Activated CD4-positive, alpha-beta T cell treated with anti-CD3 and anti-CD28 coated beads, Interleukin-2, amount 10 ng/mL, durations not matched to agents 24 days and 14 days (primary cell): Measurements from ENCODE around the gene UCKL1. TPM values are rescaled to one million over a fixed set of nuclear protein-coding genes. Genes with fewer than 3 reads are reported as not detected.
A peak's percentile ranks its signal among the peaks of the same experiment; 100 is the strongest.
"Not testable (repeated sequence)": the region's sequence is repeated elsewhere in the genome, so short reads cannot be mapped to it uniquely, and the experiment has no call there.

Experiments used
- DNase-seq: peaks from one replicate; pipeline ENCODE4 v3.0.0; 2022
- H3K27ac Mint-ChIP-seq: one replicate; pipeline ENCODE4 v1.8.0; 2022; ENCODE audit warnings: mild to moderate bottlenecking, mixed read lengths
- H3K27me3 Mint-ChIP-seq: one replicate; pipeline ENCODE4 v1.8.0; 2022; ENCODE audit warnings: mixed read lengths
- H3K36me3 Mint-ChIP-seq: one replicate; pipeline ENCODE4 v1.8.0; 2022; ENCODE audit warnings: low read depth, mild to moderate bottlenecking, mixed read lengths
- H3K4me1 Mint-ChIP-seq: one replicate; pipeline ENCODE4 v1.8.0; 2021; ENCODE audit warnings: mixed read lengths
- H3K4me3 Mint-ChIP-seq: one replicate; pipeline ENCODE4 v1.8.0; 2022; ENCODE audit warnings: mild to moderate bottlenecking, moderate library complexity, mixed read lengths
- H3K9me3 Mint-ChIP-seq: one replicate; pipeline ENCODE4 v1.8.0; 2021; ENCODE audit warnings: mixed read lengths
- intact Hi-C: fragments of 100-400 bp; cut with micrococcal nuclease; formaldehyde crosslinking; loops from one replicate; pipeline ENCODE4 v1.15.1; 2023
- total RNA-seq: library from RNA; stranded (reverse); gene quantifications from 2 replicates; pipeline ENCODE4 v1.2.3, GENCODE V29; 2022

The UCKL1 gene
- total RNA-seq, 1 donor from 2014 or later, result 49.5 TPM

GRCh38 chr20:63977739-63978276 is 21.6 kb upstream of the UCKL1 start:
- intact Hi-C loops, result loop anchor here (5.0 to 10.0 kb wide), 2 partner anchors 243 to 441 kb away; partner anchors contain the start of genes LIME1, PTK6 and SLC2A4RG
- DNase-seq, result peak; percentile 86
- H3K4me1 Mint-ChIP-seq, result peaks cover 59% of the 10 kb centered on the region
- H3K9me3 Mint-ChIP-seq, result no peaks in the 10 kb centered on the region
- H3K27ac Mint-ChIP-seq, result peak overlapping the region; percentile 92
- no peaks in the 10 kb centered on the region for H3K27me3 Mint-ChIP-seq
- H3K36me3 Mint-ChIP-seq, result peaks cover 39% of the 10 kb centered on the region
- peak overlapping the region; percentile 87 for H3K4me3 Mint-ChIP-seq

GRCh38 chr20:63976980-63977738 is 20.9 kb upstream of the UCKL1 start:
- intact Hi-C loops, result loop anchor here (5.0 to 10.0 kb wide), 2 partner anchors 242 to 440 kb away; partner anchors contain the start of genes LIME1, PTK6 and SLC2A4RG

GRCh38 chr20:63976511-63976910 is 20.3 kb upstream of the UCKL1 start:
- intact Hi-C loops, result loop anchor here (5.0 to 10.0 kb wide), 2 partner anchors 242 to 439 kb away; partner anchors contain the start of genes LIME1, PTK6 and SLC2A4RG
- peak overlapping the region; percentile 87 for H3K4me3 Mint-ChIP-seq

More at GRCh38 chr20:63976980-63977738, 20.9 kb upstream of the UCKL1 start:
- H3K27me3 Mint-ChIP-seq, result no peaks in the 10 kb centered on the region
- H3K9me3 Mint-ChIP-seq, result no peaks in the 10 kb centered on the region
- peaks cover 34% of the 10 kb centered on the region for H3K36me3 Mint-ChIP-seq
- peaks cover 54% of the 10 kb centered on the region for H3K4me1 Mint-ChIP-seq
- peak overlapping the region; percentile 92 for H3K27ac Mint-ChIP-seq
- peak; percentile 64 for DNase-seq
- peak overlapping the region; percentile 87 for H3K4me3 Mint-ChIP-seq

GRCh38 chr20:63974402-63975200 is 18.4 kb upstream of the UCKL1 start:
- Mint-ChIP-seq H3K9me3 (no peaks in the 10 kb centered on the region), H3K27me3 (no peaks in the 10 kb centered on the region), H3K27ac (no peak overlapping the region), H3K36me3 (peaks cover 29% of the 10 kb centered on the region), H3K4me1 (peaks cover 42% of the 10 kb centered on the region), H3K4me3 (no peak overlapping the region)
- DNase-seq, result peak; percentile 57
- intact Hi-C loops, result loop anchor here (5.0 to 10.0 kb wide), 2 partner anchors 240 to 437 kb away; partner anchors contain the start of genes LIME1, PTK6 and SLC2A4RG

More at GRCh38 chr20:63976511-63976910, 20.3 kb upstream of the UCKL1 start:
- H3K27me3 Mint-ChIP-seq, DNase-seq, H3K9me3 Mint-ChIP-seq: not testable (repeated sequence)
- Mint-ChIP-seq H3K4me1 (peaks cover 50% of the 10 kb centered on the region), H3K36me3 (peaks cover 31% of the 10 kb centered on the region), H3K27ac (peak overlapping the region; percentile 80)

GRCh38 chr20:63973636-63974401 is 17.6 kb upstream of the UCKL1 start:
- intact Hi-C loops, result loop anchor here (10.0 kb wide), 1 partner anchor 239 kb away; the partner anchor contains the start of genes LIME1 and SLC2A4RG
- peak overlapping the region; percentile 4 for H3K27ac Mint-ChIP-seq
- no peaks in the 10 kb centered on the region for H3K27me3 Mint-ChIP-seq
- H3K4me3 Mint-ChIP-seq, result no peak overlapping the region
- peaks cover 32% of the 10 kb centered on the region for H3K36me3 Mint-ChIP-seq
- peak; percentile 94 for DNase-seq
- no peaks in the 10 kb centered on the region for H3K9me3 Mint-ChIP-seq
- H3K4me1 Mint-ChIP-seq, result peaks cover 44% of the 10 kb centered on the region

- no peak overlapping the region for H3K27ac Mint-ChIP-seq
- peaks cover 44% of the 10 kb centered on the region for H3K4me1 Mint-ChIP-seq
- H3K36me3 Mint-ChIP-seq, result peaks cover 37% of the 10 kb centered on the region
- no peak overlapping the region for H3K4me3 Mint-ChIP-seq
- H3K9me3 Mint-ChIP-seq, result no peaks in the 10 kb centered on the region
- DNase-seq, result peak; percentile 54
- intact Hi-C loops, result loop anchor here (10.0 kb wide), 1 partner anchor 238 kb away; the partner anchor contains the start of genes LIME1 and SLC2A4RG
- H3K27me3 Mint-ChIP-seq, result no peaks in the 10 kb centered on the region
Observed at GRCh38 chr20:63973160-63973479, 16.9 kb upstream of the UCKL1 start.

GRCh38 chr20:63972312-63973159 is 16.3 kb upstream of the UCKL1 start:
- intact Hi-C loops, result loop anchor here (10.0 kb wide), 1 partner anchor 238 kb away; the partner anchor contains the start of genes LIME1 and SLC2A4RG
- peaks cover 38% of the 10 kb centered on the region for H3K4me1 Mint-ChIP-seq
- no peaks in the 10 kb centered on the region for H3K27me3 Mint-ChIP-seq
- no peak overlapping the region for H3K4me3 Mint-ChIP-seq
- H3K27ac Mint-ChIP-seq, result no peak overlapping the region
- DNase-seq, result no peak
- no peaks in the 10 kb centered on the region for H3K9me3 Mint-ChIP-seq
- H3K36me3 Mint-ChIP-seq, result peaks cover 39% of the 10 kb centered on the region

GRCh38 chr20:63971960-63972311 is 15.7 kb upstream of the UCKL1 start:
- H3K9me3 Mint-ChIP-seq, H3K4me3 Mint-ChIP-seq, H3K27me3 Mint-ChIP-seq, H3K27ac Mint-ChIP-seq, DNase-seq: not testable (repeated sequence)
- peaks cover 32% of the 10 kb centered on the region for H3K4me1 Mint-ChIP-seq
- intact Hi-C loops, result loop anchor here (10.0 kb wide), 1 partner anchor 237 kb away; the partner anchor contains the start of genes LIME1 and SLC2A4RG
- H3K36me3 Mint-ChIP-seq, result peaks cover 38% of the 10 kb centered on the region

GRCh38 chr20:63970714-63971431 is 14.7 kb upstream of the UCKL1 start:
- H3K36me3 Mint-ChIP-seq, result peaks cover 37% of the 10 kb centered on the region
- intact Hi-C loops, result loop anchor here (10.0 kb wide), 1 partner anchor 236 kb away; the partner anchor contains the start of genes LIME1 and SLC2A4RG
- H3K4me3 Mint-ChIP-seq, result peak overlapping the region; percentile 65
- no peaks in the 10 kb centered on the region for H3K9me3 Mint-ChIP-seq
- no peaks in the 10 kb centered on the region for H3K27me3 Mint-ChIP-seq
- H3K27ac Mint-ChIP-seq, result peak overlapping the region; percentile 75
- DNase-seq, result no peak
- peaks cover 23% of the 10 kb centered on the region for H3K4me1 Mint-ChIP-seq

GRCh38 chr20:63969838-63970713 is 13.9 kb upstream of the UCKL1 start, which contains the start of gene ZNF512B:
TSS of gene ZNF512B (minus strand) at chr20:63969930. CDS start at chr20:63967950, 1,980 bp downstream.
- Mint-ChIP-seq H3K4me1 (peaks cover 23% of the 10 kb centered on the region), H3K27me3 (no peaks in the 10 kb centered on the region), H3K36me3 (peaks cover 35% of the 10 kb centered on the region), H3K4me3 (peak within 1 kb of the TSS; percentile 88), H3K9me3 (no peaks in the 10 kb centered on the region), H3K27ac (peak within 1 kb of the TSS; percentile 89)
- peak; percentile 91 for DNase-seq
- intact Hi-C loops, result loop anchor here (10.0 kb wide), 1 partner anchor 235 kb away; the partner anchor contains the start of genes LIME1 and SLC2A4RG
